Stimulated activated CD4-positive, alpha-beta T cell treated with anti-CD3 and anti-CD28 coated beads, Interleukin-1b, Interleukin-23, amount 100 ng/mL, for 48 hours (primary cell): ENCODE data around the gene ICOSLG.
"Not testable (repeated sequence)": the region's sequence is repeated elsewhere in the genome, so short reads cannot be mapped to it uniquely, and the experiment has no call there.

Experiments used
- DNase-seq: peaks from one replicate; pipeline ENCODE4 v3.0.0-alpha.2; 2020

Gene ICOSLG

GRCh38 chr21:44175189-44175588 is 65.6 kb downstream of the ICOSLG start:
- DNase-seq: not testable (repeated sequence)
